ENCODE data around the gene MAPKBP1.

DNA sequence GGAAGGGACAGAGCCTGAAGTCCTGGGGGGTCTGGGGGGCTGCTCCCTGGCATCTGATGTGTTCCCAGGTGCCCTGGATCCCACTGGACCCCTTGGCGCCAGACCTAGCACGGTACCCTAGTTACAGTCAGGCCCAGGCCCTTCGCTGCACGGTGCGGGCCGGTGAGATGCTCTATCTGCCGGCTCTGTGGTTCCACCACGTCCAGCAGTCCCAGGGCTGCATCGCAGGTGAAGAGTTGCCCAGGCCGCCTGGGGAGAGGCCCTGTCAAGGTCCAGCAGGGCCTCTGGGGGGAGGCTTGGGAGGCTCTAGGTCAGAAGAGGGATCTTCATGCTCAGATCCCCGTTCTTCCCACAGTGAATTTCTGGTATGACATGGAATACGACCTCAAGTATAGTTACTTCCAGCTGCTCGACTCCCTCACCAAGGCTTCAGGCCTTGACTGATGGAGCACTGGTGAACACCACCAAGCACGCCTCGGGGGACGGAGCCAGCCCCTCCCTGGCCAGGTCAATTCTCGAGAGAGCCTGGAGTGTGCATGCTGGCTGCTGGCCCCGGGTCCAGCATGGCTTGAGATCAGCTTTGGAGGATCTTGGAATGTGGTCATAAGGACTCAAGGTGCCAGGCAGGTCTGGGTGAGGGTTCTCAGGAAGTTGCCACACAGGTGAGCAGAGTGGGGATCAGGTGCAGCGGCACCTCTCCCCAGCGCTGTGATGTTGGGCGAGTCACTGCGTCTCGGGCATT is 62.6 kb downstream of the MAPKBP1 start:
- TF ChIP-seq, protein P1, sequence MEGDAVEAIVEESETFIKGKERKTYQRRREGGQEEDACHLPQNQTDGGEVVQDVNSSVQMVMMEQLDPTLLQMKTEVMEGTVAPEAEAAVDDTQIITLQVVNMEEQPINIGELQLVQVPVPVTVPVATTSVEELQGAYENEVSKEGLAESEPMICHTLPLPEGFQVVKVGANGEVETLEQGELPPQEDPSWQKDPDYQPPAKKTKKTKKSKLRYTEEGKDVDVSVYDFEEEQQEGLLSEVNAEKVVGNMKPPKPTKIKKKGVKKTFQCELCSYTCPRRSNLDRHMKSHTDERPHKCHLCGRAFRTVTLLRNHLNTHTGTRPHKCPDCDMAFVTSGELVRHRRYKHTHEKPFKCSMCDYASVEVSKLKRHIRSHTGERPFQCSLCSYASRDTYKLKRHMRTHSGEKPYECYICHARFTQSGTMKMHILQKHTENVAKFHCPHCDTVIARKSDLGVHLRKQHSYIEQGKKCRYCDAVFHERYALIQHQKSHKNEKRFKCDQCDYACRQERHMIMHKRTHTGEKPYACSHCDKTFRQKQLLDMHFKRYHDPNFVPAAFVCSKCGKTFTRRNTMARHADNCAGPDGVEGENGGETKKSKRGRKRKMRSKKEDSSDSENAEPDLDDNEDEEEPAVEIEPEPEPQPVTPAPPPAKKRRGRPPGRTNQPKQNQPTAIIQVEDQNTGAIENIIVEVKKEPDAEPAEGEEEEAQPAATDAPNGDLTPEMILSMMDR (IDR thresholded peaks at IDR 0.05; ENCODE audit: poor library complexity, severe bottlenecking) = no peak
- TF ChIP-seq RAD21 (conservative IDR thresholded peaks at IDR 0.05) = no peak
- TF ChIP-seq, protein P2, sequence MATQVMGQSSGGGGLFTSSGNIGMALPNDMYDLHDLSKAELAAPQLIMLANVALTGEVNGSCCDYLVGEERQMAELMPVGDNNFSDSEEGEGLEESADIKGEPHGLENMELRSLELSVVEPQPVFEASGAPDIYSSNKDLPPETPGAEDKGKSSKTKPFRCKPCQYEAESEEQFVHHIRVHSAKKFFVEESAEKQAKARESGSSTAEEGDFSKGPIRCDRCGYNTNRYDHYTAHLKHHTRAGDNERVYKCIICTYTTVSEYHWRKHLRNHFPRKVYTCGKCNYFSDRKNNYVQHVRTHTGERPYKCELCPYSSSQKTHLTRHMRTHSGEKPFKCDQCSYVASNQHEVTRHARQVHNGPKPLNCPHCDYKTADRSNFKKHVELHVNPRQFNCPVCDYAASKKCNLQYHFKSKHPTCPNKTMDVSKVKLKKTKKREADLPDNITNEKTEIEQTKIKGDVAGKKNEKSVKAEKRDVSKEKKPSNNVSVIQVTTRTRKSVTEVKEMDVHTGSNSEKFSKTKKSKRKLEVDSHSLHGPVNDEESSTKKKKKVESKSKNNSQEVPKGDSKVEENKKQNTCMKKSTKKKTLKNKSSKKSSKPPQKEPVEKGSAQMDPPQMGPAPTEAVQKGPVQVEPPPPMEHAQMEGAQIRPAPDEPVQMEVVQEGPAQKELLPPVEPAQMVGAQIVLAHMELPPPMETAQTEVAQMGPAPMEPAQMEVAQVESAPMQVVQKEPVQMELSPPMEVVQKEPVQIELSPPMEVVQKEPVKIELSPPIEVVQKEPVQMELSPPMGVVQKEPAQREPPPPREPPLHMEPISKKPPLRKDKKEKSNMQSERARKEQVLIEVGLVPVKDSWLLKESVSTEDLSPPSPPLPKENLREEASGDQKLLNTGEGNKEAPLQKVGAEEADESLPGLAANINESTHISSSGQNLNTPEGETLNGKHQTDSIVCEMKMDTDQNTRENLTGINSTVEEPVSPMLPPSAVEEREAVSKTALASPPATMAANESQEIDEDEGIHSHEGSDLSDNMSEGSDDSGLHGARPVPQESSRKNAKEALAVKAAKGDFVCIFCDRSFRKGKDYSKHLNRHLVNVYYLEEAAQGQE (IDR thresholded peaks at IDR 0.05; ENCODE audit: borderline replicate concordance) = no peak

All from neural cell (in vitro differentiated cells).